Activated CD8-positive, alpha-beta memory T cell treated with anti-CD3 and anti-CD28 coated beads, Interleukin-2, amount 50 U/mL, for 24 hours (primary cell): ENCODE measurements around the gene HSD3B2.

Experiments
- DNase-seq: peaks from one replicate; pipeline ENCODE4 v3.0.0-alpha.2; 2020; ENCODE audit errors: extremely low read depth

Gene HSD3B2

DNA sequence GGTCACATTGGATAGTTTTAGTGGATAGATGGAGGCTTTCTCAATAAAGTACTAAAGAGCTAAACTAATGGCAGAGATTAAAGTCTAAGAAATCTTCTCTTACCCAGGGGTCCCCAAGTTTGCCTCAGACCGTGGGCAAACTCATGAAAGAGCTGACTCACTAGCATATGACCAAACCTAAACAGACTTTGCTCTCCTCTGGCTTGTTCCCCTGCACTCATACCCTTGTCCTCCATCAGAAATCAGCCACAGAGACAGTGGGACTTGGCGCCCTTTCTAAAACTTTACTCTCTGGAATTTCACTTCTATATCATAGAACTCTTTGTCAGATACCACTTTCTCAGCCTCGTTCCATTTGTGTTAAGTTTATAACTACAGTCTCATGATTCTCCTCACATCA, 17.0 kb upstream of the HSD3B2 start:
- DNase-seq, result no peak

DNA sequence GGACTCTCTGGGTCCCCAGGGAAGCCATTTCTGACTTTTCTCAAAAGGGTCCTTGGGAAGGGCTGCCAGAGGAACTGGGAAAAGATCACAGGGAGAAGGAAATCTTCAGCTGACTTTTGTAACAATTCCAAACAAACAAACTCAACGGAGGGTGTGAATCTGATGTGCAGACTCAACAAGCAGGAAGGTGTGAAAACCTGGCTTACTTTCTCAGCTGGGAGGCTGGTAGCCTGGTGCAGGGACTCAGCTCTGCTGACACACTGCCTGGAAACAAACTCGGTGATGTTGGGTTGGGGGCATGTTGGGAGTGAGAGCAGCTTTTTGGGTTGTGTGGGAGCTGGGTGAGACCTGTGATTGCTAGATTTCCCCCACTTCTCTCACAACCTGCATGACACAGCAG, 10.2 kb upstream of the HSD3B2 start:
- DNase-seq, result no peak

DNA sequence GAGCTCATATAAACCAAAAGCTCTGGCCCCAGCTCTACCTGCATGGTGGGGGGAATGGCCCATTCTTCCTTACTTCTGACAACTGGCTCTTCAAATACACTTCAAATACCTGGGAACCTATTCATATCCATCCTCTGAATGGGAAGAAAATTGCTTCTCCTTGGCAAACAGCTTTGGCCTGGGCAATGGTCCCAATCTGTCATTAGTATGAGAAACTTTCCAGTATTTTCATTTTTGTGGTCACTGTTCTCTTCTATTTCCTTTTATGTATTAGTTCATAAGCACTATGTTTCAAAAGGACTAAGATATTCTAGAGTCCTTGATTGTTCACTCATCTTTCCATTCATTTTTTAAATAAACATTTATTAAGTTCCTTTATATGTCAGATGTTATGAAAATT, 5.2 kb upstream of the HSD3B2 start:
- no peak for DNase-seq

DNA sequence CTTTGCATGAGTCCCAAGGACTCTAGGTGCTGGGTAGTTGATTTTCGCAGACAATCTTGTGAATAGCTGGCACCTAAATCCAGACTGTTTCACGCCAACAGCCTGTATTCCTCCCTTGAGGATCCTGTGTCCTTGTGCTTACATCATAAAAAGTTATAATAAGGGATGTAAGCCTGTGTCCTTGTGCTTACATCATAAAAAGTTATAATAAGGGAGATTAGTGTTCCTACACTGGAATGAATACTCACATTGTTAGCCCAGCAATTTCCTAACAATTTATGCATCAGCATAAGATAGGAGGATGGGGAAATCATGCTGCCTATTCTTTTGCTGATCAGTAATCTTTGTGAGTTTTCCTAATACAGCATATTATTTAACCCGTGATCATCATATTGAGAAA, 4.0 kb upstream of the HSD3B2 start:
- DNase-seq, result no peak

DNA sequence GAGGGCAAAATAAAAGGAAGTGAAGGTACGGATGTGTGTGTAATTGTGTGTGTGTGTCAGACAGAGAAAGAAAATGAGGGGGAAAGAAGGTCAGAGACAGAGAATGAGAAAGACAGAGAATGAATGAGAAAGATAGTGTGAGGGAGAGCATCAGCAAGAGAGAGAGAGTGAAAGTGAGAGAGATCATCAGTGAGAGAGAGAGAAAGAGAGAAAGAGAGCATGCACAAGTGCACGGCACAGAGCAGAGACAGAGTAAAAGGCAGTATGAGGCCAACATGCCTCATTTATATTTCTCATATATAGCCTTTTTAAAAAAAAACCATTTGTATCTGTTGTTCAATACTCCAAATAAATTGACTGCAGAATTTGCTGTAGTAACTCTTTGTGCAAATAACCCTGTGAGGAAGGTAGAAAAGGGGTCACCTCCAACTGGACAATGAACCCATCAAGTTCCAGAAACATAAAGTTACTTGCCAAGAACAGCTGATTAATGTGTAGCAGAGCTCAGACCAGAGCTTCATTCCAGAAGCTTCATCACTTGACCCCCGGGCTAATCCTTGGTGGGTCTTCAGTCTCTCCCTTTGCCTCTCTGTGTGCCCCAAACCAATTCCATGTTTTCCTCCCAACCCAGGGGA, 1.2 kb downstream of the HSD3B2 start:
- DNase-seq, result no peak

DNA sequence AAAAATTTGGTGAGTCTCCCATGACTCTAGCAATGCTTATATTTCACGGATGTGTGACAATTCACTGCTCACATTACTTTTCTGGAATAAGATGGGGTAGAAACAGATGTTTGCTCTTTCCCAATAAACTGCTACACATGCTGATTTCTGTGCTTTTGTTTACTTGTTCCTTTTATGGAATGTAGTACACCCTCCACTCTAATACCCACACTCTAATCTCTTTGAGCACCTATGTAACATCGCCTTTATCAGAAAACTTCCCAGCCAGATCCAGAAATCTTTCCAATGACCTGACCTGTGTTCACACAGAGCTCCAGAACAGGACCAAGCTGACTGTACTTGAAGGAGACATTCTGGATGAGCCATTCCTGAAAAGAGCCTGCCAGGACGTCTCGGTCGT, 4.2 kb downstream of the HSD3B2 start:
- no peak for DNase-seq

DNA sequence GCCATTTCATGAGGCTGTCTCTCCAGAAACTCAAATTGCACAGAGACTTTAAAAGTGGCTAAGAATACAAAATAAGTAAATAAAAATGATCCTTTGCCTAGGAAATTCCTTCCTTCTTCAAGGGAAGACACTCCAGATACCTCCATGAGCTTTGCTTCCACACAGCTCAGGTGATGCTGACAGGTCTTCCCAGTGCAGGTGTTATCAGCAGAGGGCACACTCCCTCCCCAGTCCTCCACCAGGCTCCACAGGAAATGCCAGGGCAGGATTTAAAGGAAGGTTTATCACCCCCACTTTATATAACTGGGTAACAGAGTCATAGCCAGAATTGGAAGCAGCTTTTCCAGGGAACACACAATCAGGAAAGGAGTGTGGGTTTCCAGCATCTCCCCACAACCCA, 5.7 kb downstream of the HSD3B2 start:
- no peak for DNase-seq

DNA sequence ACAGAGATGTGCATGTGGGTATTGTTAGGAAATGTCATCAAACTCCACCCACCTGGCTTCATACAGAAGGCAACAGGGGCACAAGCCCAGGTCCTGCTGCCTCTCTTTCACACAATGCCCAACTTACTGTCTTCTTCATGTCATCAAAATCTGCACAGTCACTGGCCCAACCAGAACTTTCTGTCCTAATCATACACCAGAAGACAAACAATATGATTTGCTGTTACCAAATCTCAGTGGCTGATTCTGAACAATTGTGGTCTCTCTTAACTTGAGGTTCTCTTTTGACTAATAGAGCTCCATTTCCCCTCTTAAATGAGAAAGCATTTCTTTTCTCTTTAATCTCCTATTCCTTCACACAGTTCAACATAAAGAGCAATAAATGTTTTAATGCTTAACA, 7.7 kb downstream of the HSD3B2 start:
- no peak for DNase-seq

DNA sequence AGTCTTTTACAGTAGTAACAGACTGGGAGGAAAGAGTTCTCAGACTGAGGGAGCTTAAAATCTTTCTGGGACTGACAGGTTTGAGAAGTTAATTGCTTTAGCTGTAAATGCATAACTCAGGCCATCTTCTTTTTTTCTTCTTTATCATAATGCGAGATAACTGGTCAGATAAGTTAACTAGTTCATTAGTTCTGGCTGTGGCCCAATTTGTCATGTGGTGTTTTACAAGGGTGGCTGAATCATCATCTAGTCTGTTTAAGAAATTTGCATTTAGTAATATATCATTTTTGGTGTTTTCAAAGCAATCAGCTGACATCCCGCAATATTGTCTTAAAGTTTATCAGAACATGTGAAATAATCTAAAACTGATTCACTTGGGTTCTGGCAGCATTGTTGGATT, 14.0 kb downstream of the HSD3B2 start:
- no peak for DNase-seq

DNA sequence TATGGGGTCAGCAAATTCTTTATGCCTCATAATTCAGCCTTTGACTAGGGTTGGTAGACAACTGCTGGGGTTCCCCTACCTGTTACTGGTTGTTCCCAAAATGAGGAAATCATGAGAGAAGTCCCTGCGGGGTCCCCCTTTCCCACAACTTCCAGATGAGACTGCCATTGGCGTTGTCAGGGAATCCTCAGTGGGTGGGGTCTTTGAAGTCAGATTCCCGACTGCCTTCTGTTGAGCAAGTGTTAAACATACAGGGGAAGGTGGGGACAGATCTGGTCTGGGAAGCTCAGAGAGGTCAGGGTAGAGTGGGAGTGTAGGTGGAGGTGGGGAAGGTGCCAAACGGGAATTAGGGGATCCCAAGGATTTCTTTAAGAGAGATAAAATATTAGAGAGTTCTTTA, 14.7 kb downstream of the HSD3B2 start:
- DNase-seq, result no peak

DNA sequence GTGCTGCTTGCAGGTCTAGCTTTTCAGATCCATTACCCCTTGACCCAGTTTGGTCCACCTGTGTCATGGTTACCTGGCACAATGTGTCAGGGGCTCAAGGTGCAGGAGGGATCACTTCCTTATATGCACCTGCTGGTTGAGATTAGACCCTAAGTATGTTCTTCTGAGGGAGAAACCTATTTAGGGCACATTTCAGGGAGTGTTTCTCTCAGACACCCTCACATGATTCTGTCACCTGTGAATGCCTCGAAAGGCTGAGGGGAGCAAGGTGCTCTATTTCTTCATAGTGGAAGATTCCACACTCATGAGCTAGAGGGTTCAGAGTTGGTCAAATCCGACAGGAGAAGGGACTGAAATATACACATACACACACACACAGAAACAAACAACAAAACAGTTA, 15.5 kb downstream of the HSD3B2 start:
- no peak for DNase-seq

DNA sequence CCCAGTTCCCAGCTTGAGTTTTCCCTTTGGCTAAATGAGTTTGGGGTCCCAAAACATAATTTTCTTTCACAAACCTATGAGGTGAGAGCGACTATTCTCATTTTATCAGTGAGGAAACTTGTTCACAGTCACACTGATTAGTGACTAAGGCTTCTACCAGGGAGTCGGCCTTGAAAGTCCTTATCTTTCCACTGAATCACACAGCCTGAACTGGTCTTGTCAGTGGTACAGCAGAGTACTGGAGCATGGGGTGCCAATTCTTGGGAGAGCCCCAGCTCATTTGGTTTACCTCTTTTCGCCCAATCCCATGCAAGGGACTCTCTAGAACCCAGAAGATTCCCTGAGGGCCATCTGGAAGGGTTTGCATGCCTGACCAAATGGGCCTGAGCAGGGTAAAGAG, 16.9 kb downstream of the HSD3B2 start:
- no peak for DNase-seq

DNA sequence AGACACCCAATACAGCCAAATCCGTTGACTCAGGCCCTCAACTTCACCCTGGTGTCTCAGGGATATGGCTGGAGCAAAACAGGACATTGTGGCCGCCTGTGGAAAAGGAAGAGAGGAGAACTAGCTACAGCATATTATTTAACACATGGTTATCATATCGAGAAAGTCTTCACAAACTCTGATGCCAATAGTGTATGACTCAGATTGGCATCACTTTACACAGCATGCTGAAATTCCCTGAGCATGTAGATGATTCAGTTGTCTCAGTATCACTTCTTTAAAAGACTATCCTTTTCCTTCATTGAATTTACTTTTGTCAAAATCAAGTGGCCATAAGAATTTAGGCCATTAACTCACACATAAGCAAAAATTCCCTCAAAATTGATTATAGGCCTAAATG, 20.1 kb downstream of the HSD3B2 start:
- DNase-seq, result no peak

DNA sequence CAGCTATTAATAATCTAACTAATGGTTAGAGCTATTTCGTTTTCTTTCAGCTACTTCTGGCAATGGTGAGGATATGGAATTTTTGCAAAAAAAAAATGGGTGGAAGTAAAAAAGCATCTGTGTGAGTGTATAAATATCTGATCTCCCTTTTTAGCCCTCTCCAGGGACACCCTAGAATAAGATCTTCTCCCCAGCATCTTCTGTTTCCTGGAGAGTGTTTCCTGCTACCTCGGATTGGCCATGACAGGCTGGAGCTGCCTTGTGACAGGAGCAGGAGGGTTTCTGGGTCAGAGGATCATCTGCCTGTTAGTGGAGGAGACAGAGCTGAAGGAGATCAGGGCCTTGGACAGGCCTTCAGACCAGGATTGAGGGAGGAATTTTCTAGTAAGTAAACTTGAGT, 23.8 kb downstream of the HSD3B2 start:
- DNase-seq, result no peak

DNA sequence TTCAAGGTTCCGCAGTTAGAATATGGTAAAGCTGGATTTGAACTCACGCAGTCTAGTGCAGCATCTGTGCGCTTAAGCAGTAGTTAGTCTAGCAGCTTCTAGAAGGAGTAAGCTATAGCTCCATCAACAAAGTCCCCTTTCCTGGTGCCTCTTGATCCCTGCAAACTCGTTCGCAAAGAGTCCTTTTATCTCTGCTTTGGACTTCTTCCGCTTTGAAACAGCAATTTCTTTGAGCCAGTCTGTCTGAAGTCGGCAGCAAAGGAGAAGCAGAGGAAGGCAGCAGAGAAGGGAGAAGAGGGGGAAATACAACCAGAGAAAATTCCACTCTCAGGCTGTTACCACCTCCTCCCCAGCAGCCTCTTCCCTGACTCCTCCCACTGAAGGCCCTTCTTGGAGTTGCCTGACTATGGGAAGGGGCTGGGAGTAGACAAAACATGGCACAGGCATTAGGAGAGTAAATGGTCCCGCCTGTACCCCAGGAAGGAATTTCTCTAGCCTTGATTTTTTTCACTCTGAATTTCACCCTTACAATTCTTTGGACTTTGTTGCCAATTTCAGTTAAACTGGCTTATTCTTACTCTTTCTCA, 25.9 kb downstream of the HSD3B2 start:
- DNase-seq, result no peak

DNA sequence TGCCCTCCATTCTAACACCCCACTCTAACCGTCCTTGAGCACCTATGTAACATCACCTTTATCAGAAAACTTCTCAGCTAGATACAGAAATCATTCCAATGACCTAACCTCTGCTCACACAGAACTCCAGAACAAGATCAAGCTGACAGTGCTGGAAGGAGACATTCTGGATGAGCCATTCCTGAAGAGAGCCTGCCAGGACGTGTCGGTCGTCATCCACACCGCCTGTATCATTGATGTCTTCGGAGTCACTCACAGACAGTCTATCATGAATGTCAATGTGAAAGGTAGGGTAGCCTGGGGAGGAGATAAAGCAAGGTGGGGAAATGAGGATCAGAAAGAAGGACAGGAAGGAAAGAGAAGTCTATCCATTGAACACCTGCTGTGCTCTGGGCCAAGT, 27.8 kb downstream of the HSD3B2 start:
- DNase-seq, result no peak

DNA sequence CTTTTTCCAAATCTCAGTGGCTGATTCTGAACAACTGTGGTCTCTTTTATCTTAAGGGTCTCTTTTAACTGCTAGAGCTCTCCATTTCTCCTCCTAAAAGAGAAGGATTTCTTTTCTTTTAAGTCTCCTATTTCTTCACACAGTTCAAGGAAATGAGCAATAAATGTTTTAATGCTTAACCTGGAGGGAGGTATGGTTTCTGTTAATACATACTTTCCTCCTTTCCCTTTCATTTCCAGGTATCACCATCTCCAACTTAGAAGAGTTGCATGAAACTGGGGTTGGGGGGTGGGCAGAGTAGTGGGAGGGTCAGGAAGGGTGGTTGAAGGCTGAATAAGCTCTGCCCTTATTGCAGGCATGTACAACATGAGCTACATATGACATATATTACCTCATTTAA, 31.4 kb downstream of the HSD3B2 start:
- DNase-seq, result no peak

DNA sequence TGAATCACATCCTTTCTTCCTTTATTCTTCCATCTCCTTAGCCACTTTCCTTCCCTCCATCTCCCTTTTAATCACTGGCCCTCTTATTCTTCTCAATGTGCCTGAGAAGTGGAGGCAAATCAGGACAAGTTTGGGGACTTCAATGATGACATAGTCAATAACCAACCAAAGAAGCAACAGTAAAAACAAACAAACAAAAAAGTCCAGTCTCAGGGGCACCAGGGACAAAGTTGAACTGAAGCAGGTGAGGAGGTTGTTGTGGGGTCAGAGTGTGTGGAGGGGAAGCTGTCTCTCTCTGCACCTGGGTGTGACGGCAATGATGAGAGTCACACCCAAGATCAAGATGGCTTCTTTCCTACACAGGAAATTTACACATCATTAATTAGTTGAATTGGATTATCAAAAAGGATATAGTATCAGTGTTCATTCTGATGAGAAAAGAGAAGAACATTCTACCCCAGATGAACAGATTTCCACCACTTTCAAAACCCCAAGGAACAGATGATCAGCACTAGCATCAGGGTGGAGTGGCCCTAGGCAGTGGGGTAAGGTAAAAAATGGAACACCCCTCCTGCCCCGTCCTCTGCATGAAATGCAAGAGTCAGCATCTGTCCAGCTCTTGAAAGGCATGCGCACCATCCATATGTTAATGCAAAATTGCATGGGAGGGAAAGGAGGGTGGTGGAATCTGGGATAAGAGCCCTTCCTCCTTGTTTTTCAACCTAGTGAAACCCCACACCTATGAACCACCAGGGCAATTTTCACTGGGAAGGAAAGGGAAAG, 32.6 kb downstream of the HSD3B2 start:
- DNase-seq, result no peak

DNA sequence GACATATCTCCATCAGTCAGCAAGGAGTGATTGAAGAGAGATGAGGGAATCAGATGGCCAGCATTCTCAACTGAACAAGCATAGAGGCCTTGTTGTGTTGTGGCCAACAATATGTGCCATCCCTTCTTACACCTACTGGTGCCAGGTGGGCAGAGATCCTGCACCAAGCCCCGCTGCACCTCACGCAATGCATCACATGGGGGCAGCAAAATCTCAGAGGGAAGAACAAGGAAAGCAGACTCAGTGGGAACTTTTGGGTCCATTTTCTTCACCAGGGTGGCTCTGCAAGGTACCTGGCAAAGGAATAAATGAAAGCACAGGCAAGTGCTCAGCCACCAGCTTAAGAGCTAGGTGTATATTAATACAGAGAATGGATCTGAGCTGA, 33.2 kb downstream of the HSD3B2 start:
- DNase-seq, result no peak

DNA sequence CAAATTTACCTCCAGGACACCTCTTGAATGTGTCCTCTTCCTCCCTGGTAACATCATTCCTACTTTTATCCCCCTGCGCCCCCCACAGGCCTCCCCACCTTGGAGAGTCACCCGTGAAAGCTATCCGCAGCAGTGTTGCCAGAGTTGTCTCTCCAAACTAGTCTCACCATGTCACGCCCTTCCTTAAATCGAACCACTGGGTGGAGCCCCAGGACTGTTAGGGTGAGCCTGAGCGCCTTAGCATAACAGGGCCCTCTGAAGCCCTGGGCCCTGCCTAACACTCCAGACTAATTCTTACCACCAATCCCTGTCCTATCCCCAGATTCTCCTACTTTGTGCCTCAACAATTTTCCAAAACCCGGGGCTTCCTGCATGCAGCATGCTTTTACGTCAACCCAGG, 35.0 kb downstream of the HSD3B2 start:
- DNase-seq, result no peak

DNA sequence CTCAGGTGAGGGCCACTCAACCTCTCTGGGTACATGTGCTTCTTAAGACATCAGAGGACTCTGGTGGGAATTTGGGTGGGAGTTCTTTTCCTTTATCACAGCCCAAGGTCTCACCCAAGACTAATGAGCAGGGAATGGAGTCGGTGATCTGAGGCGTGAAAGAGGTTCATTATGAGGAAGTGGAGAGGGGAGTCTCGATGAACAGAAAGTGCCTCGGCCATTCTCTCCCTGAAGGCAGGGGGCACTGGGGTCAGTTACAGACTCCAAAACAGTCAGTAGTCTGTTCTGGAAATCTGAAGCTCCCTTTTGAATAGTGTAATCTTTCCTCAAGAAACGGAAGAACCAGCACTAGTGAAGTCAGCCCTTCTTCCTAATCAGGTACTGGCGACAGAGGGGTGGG, 36.2 kb downstream of the HSD3B2 start:
- DNase-seq, result no peak

DNA sequence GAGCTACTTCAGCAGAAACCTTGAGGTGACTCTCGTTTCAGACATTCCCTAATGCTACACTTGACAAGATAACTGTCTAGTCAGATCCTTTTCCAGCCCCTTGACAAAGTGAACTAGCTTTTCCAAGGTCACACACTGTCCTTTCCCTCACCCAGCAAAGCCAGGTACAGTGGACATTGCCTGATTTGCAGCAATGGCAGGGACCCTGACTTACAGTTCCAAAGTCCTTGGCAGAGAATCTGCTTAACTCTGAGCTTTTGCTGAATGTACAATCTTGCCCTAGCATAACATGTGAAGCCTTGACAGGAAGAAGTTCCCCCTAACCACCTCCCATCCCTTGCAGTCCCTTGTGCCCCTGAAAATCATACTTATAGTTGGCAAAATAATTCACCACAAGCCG, 37.1 kb downstream of the HSD3B2 start:
- no peak for DNase-seq

DNA sequence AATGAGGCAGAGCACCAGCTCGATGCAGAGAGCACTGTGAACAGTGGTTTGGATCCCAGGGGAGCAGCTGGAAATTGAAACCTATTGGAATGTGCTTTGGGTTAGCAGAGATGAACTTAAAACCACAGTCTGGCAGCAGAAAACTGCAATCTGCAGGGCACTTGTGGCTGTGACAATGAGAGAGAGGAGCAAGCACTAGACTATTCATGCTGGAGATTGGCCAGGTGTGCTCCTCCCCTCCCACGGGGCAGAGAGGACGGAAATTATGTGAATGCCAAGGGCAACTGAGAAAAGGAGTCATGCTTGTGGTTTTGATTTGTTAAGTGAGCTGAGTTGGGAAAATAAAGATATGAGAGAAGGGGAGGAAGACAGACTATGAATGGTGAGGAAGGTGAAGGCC, 38.1 kb downstream of the HSD3B2 start:
- no peak for DNase-seq

DNA sequence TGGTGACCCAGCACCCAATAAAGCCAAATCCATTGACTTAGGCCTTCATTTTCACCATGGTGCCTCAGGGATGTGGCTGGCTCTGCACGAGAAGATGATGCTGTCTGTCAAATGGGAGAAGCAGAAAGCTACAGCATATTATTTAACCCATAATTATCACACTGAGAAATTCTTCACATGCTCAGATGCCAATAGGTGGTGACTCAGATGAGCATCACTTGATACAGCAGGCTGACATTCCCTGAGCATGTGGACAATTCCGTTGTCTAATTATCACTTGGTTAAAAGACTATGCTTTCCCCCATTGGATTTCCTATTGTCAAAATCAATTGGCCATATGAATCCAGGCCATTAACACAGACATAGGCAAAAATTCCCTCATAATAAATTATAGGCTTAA, 48.0 kb downstream of the HSD3B2 start:
- no peak for DNase-seq
